ENCODE results near the gene CDK9. TPM values are rescaled to one million over a fixed set of nuclear protein-coding genes. Genes with fewer than 3 reads are reported as not detected.

Gene CDK9
- total RNA-seq, 6 donors from 2014 or later = 69.8 to 168 (median 106) TPM

GRCh38 chr9:127817881-127818434, 32.1 kb downstream of the CDK9 start:
- Histone ChIP-seq H3K9me3 (no peaks in the 10 kb centered on the region), H3K4me3 (no peak overlapping the region), H3K27me3 (no peaks in the 10 kb centered on the region), H3K27ac (peak overlapping the region in 3 of 4 donors; percentile 19 to 52 (median 27)), H3K36me3 (peaks cover 24 to 97% (median 81%) of the 10 kb centered on the region in 4 donors), H3K4me1 (peaks cover 0 to 20% (median 4%) of the 10 kb centered on the region in 4 donors)
- 88 to 89% methylated on average over 9 to 16 of the region's 17 CpGs for WGBS, 2 donors
- TF ChIP-seq, protein P1, sequence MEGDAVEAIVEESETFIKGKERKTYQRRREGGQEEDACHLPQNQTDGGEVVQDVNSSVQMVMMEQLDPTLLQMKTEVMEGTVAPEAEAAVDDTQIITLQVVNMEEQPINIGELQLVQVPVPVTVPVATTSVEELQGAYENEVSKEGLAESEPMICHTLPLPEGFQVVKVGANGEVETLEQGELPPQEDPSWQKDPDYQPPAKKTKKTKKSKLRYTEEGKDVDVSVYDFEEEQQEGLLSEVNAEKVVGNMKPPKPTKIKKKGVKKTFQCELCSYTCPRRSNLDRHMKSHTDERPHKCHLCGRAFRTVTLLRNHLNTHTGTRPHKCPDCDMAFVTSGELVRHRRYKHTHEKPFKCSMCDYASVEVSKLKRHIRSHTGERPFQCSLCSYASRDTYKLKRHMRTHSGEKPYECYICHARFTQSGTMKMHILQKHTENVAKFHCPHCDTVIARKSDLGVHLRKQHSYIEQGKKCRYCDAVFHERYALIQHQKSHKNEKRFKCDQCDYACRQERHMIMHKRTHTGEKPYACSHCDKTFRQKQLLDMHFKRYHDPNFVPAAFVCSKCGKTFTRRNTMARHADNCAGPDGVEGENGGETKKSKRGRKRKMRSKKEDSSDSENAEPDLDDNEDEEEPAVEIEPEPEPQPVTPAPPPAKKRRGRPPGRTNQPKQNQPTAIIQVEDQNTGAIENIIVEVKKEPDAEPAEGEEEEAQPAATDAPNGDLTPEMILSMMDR (IDR thresholded peaks at IDR 0.05) = no peak
- TF ChIP-seq POLR2AphosphoS5 (IDR thresholded peaks at IDR 0.05) (no peak), EP300 (IDR thresholded peaks at IDR 0.05) (no peak), POLR2A (IDR thresholded peaks at IDR 0.05) (no peak)
- ATAC-seq (ENCODE audit: low FRiP score in 2 of 2) (no peak), DNase-seq (peak in 1 of 2 donors; percentile 66)

- Histone ChIP-seq H3K9me3 (no peaks in the 10 kb centered on the region), H3K4me1 (peaks cover 0 to 15% (median 3%) of the 10 kb centered on the region in 4 donors), H3K27me3 (no peaks in the 10 kb centered on the region), H3K27ac (peak overlapping the region in 2 of 4 donors; percentile 27 to 52), H3K36me3 (peaks cover 24 to 93% (median 77%) of the 10 kb centered on the region in 4 donors), H3K4me3 (no peak overlapping the region)
- TF ChIP-seq POLR2AphosphoS5 (IDR thresholded peaks at IDR 0.05) (no peak), EP300 (IDR thresholded peaks at IDR 0.05) (no peak), POLR2A (IDR thresholded peaks at IDR 0.05) (no peak)
- TF ChIP-seq, protein P1 (IDR thresholded peaks at IDR 0.05) = no peak
- WGBS, 2 donors = 91 to 94% methylated on average over 11 of the region's 11 CpGs
- ATAC-seq (ENCODE audit: low FRiP score in 2 of 2) (no peak), DNase-seq (peak in 1 of 2 donors; percentile 39)
Observed at GRCh38 chr9:127818574-127818973, 32.7 kb downstream of the CDK9 start.

DNA sequence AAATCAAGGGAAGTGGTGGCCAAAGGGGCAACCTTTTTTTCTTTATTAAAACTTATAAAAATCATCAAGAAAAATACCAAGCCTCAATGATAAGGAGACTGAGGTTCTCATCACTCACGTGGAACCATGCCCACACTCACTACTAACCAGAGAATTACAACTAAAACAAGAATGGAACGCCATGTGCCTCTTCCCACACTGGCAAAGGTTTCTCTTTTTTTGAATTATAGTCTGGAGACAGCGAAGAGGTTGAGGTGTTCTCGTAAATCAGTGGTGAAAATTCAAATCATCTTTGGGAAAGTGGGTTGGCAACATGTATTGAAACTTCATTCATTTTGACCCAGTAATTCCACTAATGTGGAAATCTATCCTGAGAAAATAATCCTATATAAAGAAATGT, 36.3 kb downstream of the CDK9 start:
- H3K4me1 ChIP-seq = peaks cover 16 to 26% (median 19%) of the 10 kb centered on the region in 4 donors
- H3K4me3 ChIP-seq = no peak overlapping the region
- peaks cover 8 to 91% (median 74%) of the 10 kb centered on the region in 4 donors for H3K36me3 ChIP-seq
- TF ChIP-seq POLR2AphosphoS5 (IDR thresholded peaks at IDR 0.05) = no peak
- no peak for TF ChIP-seq EP300 (IDR thresholded peaks at IDR 0.05)
- TF ChIP-seq, protein P1 (IDR thresholded peaks at IDR 0.05) = no peak
- no peak for TF ChIP-seq POLR2A (IDR thresholded peaks at IDR 0.05)
- no peak overlapping the region for H3K27ac ChIP-seq
- H3K27me3 ChIP-seq = no peaks in the 10 kb centered on the region
- no peak for ATAC-seq (ENCODE audit: low FRiP score in 2 of 2)
- DNase-seq = no peak
- H3K9me3 ChIP-seq = no peaks in the 10 kb centered on the region
- 80 to 88% methylated on average over 4 of the region's 4 CpGs for WGBS, 2 donors

DNA sequence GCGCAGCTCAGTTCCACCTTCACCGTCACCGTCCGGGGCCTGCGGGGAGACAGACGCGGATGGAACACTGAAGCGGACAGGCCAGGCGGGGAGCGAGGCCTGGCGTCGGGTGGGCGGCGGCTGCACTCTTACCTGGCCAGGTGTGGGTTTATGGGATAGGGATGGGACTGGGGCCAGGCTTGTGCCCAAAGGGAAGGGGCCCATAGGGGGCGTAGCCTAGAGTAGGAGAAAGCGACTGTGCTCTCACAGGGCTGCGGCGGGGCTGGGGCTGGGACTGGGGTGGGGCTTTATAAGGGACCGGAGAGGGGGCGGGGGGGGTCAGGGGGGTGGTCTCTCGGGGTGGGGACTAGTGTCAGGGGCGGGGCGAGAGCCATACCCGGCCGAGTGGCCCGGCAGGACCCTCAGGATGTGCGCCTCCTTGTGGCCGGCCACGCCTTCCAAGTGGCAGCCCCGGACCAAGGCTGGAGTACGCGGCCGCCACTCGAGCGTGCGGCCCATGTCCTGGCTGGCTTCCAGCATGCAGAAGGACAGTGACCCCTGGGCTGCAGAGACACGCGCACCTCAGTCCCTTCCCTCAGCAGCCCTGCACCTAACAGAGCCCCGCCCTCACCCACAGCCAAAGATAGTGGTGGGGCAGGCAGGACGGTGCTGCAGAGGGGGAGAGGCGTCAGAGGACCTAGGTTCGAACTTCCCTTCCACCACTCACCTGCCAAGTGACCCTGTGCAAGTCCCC, 39.7 kb downstream of the CDK9 start:
- peak overlapping the region; percentile 5 to 96 (median 70) for H3K27ac ChIP-seq
- H3K36me3 ChIP-seq = peaks cover 0 to 65% (median 42%) of the 10 kb centered on the region in 4 donors
- no peak overlapping the region for H3K4me3 ChIP-seq
- ATAC-seq (ENCODE audit: low FRiP score in 2 of 2) = no peak
- no peaks in the 10 kb centered on the region for H3K9me3 ChIP-seq
- no peak for TF ChIP-seq EP300 (IDR thresholded peaks at IDR 0.05)
- no peak for TF ChIP-seq POLR2A (IDR thresholded peaks at IDR 0.05)
- TF ChIP-seq, protein P1 (IDR thresholded peaks at IDR 0.05) = peak in 4 of 6 experiments; percentile 35 to 48 (median 44)
- H3K27me3 ChIP-seq = no peaks in the 10 kb centered on the region
- peak; percentile 53 to 88 for DNase-seq
- H3K4me1 ChIP-seq = peaks cover 45 to 52% (median 46%) of the 10 kb centered on the region in 4 donors
- 61 to 86% methylated on average over 11 to 33 of the region's 42 CpGs for WGBS, 2 donors

Measured in upper lobe of left lung (tissue), 6 donors.